Aorta (tissue), 5 donors: Measurements from ENCODE around the gene TSPEAR. TPM values are rescaled to one million over a fixed set of nuclear protein-coding genes. Genes with fewer than 3 reads are reported as not detected.

ENCODE experiments used
- ATAC-seq: fragments of 200-7000 bp; cut with Tn5 transposase; one replicate; pipeline ENCODE4 v1.9.1; 2022; ENCODE audit warnings: moderate library complexity; ENCODE audit not compliant: low FRiP score
- DNase-seq, 2 donors: peaks; one replicate each; pipeline ENCODE4 v3.0.0-alpha.2; 2020
- H3K27ac ChIP-seq, 2 donors: one replicate each; pipeline ENCODE4 v1.5.1; 2013; ENCODE audit warnings: low read length in 2 of 2, mild to moderate bottlenecking in 2 of 2, moderate library complexity in 2 of 2, control low read depth in 1 of 2, inconsistent platforms in 1 of 2, low read depth in 1 of 2
- H3K27me3 ChIP-seq, 2 donors: one replicate each; pipeline ENCODE4 v1.6.1; 2013; ENCODE audit warnings: control low read depth in 1 of 2, low read length in 1 of 2, mild to moderate bottlenecking in 1 of 2, moderate library complexity in 1 of 2; ENCODE audit not compliant: insufficient read depth in 2 of 2, control insufficient read depth in 1 of 2
- H3K36me3 ChIP-seq, 2 donors: one replicate each; pipeline ENCODE4 v1.6.1; 2013; ENCODE audit warnings: control low read depth in 1 of 2, low read length in 1 of 2, mild to moderate bottlenecking in 1 of 2; ENCODE audit not compliant: insufficient read depth in 2 of 2, control insufficient read depth in 1 of 2
- H3K4me1 ChIP-seq, 2 donors: one replicate each; pipeline ENCODE4 v1.6.1; 2013; ENCODE audit warnings: low read length in 2 of 2, control low read depth in 1 of 2, mild to moderate bottlenecking in 1 of 2, moderate library complexity in 1 of 2; ENCODE audit not compliant: insufficient read depth in 2 of 2, control insufficient read depth in 1 of 2
- H3K4me3 ChIP-seq, 2 donors: one replicate each; pipeline ENCODE4 v1.5.1; 2013; ENCODE audit warnings: low read length in 2 of 2, control low read depth in 1 of 2, mild to moderate bottlenecking in 1 of 2
- H3K9me3 ChIP-seq: one replicate; pipeline ENCODE4 v1.6.1; 2013; ENCODE audit warnings: mild to moderate bottlenecking, low read length; ENCODE audit not compliant: control insufficient read depth
- WGBS, 2 donors: extraction: QIAGEN DNeasy Blood & Tissue Kit; methylation state at CpG; one replicate each; pipeline ENCODE4 v1.1.7; 2013; 5-methylcytosine and 5-hydroxymethylcytosine counted together
- intact Hi-C, 2 donors: fragments of 100-400 bp; cut with DNase I; formaldehyde crosslinking; loops; one replicate each; pipeline versions ENCODE4 v1.14.2 to v1.15.0; 2022
- polyA plus RNA-seq, 2 donors: library from polyadenylated mRNA; stranded (reverse); fragments of 200-250 nt; gene quantifications; one replicate each; pipeline ENCODE4 v1.2.3, GENCODE V29; 2013
- total RNA-seq, 2 donors: library from RNA; stranded (reverse); fragmentation: NEBNext Ultra II Directional; extraction: Animal tissue kit (Norgen Biotek cat#: 25700); gene quantifications; one replicate each; pipeline ENCODE4 v1.2.1, GENCODE V29; 2021
- donor health status: healthy with polysubstance abuse.
- donor health status: Bipolar disorder and iron deficiency.
- donor health status: DM: no; HTN: no; CAD: no.
- donor health status: DM: no; HTN: no; CAD: no.
- donor health status: DM: yes; HTN: yes; CAD: no.

Gene TSPEAR
- total and polyA plus RNA-seq, 4 donors: not detected

- Histone ChIP-seq H3K4me1 (no peaks in the 10 kb centered on the region), H3K27ac (no peak overlapping the region), H3K27me3 (no peaks in the 10 kb centered on the region), H3K4me3 (peak overlapping the region; percentile 67 to 73), H3K36me3 (no peaks in the 10 kb centered on the region), H3K9me3 (no peaks in the 10 kb centered on the region)
- ATAC-seq: no peak
- intact Hi-C loops: loop anchor here in 1 of 2 donors (5.0 kb wide), 1 partner anchor 114 kb away; no protein-coding TSS in a partner anchor
- DNase-seq: peak in 1 of 2 donors; percentile 75
- WGBS, 2 donors: 76 to 83% methylated on average over 33 to 35 of the region's 35 CpGs
These were observed 255.0 kb downstream of the TSPEAR start for GRCh38 chr21:44456214-44456914.

DNA sequence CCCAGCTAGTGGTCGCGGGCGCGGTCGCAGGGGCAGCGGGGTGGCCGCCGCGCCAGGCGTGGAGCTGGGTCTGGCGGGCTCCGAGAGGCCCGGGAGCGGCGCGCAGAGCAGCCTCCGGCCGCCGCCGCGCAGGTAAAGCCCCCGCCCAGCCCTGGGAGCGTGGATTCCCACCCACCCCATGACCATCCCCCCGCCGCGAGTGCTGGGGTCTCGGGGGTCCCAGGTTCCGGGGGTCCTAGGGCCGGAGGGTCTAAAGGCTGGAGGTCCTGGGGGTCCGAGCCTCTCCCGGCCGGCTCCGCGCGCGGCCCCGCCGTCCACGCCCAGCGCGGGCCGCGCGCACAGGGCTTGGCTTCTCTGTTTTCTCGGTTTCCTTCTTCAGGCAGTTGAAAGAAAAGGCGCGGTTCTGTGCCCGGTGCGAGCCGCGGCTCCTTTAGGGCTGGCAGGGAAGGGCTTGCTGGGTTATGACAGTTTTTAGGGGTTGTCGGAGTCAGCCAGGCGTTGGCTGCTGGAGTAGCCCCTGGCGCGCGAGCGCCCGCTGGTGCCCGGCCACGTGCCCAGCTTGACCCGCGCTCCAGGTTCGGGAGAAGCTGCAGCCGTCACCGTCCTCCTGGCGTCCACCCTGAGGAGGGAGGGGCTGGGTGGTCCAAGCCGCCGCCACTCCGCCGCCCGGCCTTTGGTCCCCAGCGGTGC lies 255.7 kb downstream of the TSPEAR start:
- Histone ChIP-seq H3K27ac (no peak overlapping the region), H3K9me3 (no peaks in the 10 kb centered on the region), H3K4me3 (peak overlapping the region; percentile 67 to 73), H3K36me3 (no peaks in the 10 kb centered on the region), H3K27me3 (no peaks in the 10 kb centered on the region), H3K4me1 (no peaks in the 10 kb centered on the region)
- ATAC-seq (peak; percentile 42), DNase-seq (peak in 1 of 2 donors; percentile 79)
- intact Hi-C loops: loop anchor here in 1 of 2 donors (5.0 kb wide), 1 partner anchor 113 kb away; no protein-coding TSS in a partner anchor
- 1 to 2% methylated on average over 53 to 72 of the region's 72 CpGs for WGBS, 2 donors

- H3K27ac ChIP-seq: no peak within 1 kb of the TSS
- H3K36me3 ChIP-seq: no peaks in the 10 kb centered on the region
These were observed 256.4 kb downstream of the TSPEAR start, which contains the start of gene LRRC3 for GRCh38 chr21:44454747-44455523. Gene LRRC3 (plus strand): TSS chr21:44455510. CDS start chr21:44456645, 1,135 bp downstream.

DNA sequence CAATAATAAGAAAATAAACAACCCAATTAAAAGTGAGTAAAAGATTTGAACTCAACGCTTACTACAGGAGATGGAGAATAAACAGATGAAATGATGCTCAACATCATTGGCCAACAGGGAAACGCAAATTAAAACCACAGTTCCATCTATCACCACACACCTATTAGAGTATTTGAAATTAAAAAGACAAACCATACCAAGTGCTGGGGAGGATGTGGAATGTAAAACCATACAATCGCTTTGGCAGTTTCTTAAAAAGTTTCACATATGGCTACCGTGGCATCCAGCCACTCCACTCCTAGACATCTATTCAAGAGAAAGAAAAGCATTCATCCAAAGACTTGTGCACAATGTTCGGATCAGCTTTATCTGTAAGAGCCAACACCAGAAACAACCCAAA lies 257.3 kb downstream of the TSPEAR start:
- DNase-seq (no peak), ATAC-seq (no peak)
- Histone ChIP-seq H3K27ac (no peak overlapping the region), H3K4me3 (no peak overlapping the region), H3K4me1 (no peaks in the 10 kb centered on the region), H3K9me3 (no peaks in the 10 kb centered on the region), H3K36me3 (no peaks in the 10 kb centered on the region), H3K27me3 (no peaks in the 10 kb centered on the region)
- intact Hi-C loops: no loop called here
- WGBS, 2 donors: 89 to 92% methylated on average over 5 of the region's 5 CpGs

More at GRCh38 chr21:44454747-44455523, 256.4 kb downstream of the TSPEAR start, which contains the start of gene LRRC3:
- no peaks in the 10 kb centered on the region for H3K4me1 ChIP-seq
- H3K27me3 ChIP-seq: no peaks in the 10 kb centered on the region
- peak within 1 kb of the TSS; percentile 67 to 73 for H3K4me3 ChIP-seq
- no peaks in the 10 kb centered on the region for H3K9me3 ChIP-seq
- 3 to 6% methylated on average over 34 to 45 of the region's 45 CpGs for WGBS, 2 donors
- intact Hi-C loops: loop anchor here in 1 of 2 donors (5.0 kb wide), 1 partner anchor 113 kb away; no protein-coding TSS in a partner anchor
- DNase-seq: peak; percentile 91 to 93
- ATAC-seq: peak; percentile 68

GRCh38 chr21:44453120-44453519 lies 258.3 kb downstream of the TSPEAR start:
- intact Hi-C loops: no loop called here
- H3K27ac ChIP-seq: no peak overlapping the region

GRCh38 chr21:44450999-44451398 lies 260.4 kb downstream of the TSPEAR start:
- Histone ChIP-seq H3K4me1 (no peaks in the 10 kb centered on the region), H3K27ac (no peak overlapping the region), H3K9me3 (no peaks in the 10 kb centered on the region), H3K36me3 (no peaks in the 10 kb centered on the region), H3K27me3 (no peaks in the 10 kb centered on the region), H3K4me3 (no peak overlapping the region)
- ATAC-seq: no peak
- WGBS, 2 donors: 89 to 91% methylated on average over 14 of the region's 14 CpGs
- intact Hi-C loops: no loop called here
- peak in 1 of 2 donors; percentile 54 for DNase-seq

More at GRCh38 chr21:44453120-44453519, 258.3 kb downstream of the TSPEAR start:
- no peak overlapping the region for H3K4me3 ChIP-seq
- H3K4me1 ChIP-seq: no peaks in the 10 kb centered on the region
- DNase-seq (no peak), ATAC-seq (no peak)
- no peaks in the 10 kb centered on the region for H3K9me3 ChIP-seq
- no peaks in the 10 kb centered on the region for H3K36me3 ChIP-seq
- WGBS, 2 donors: 97 to 100% methylated on average over 3 of the region's 3 CpGs
- H3K27me3 ChIP-seq: no peaks in the 10 kb centered on the region

DNA sequence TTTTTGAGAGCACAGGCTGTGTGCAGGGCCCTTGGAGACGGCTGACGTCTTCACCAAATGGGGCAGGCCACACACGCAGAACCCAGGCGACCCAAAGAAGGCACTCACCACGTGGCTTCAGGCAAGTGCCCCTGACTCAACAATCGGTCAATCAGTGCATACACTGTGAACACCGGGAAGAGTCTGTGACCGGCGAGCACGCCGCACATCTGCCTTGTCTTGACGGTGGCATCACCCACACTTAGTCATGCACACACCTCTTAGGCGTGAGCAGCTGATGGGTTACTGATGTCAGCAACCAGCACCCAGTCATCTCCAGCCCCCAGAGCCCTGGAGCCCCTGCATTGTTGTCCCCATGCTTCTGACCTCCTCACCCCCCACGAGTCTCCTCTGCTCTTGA lies 261.0 kb downstream of the TSPEAR start:
- Histone ChIP-seq H3K9me3 (no peaks in the 10 kb centered on the region), H3K36me3 (no peaks in the 10 kb centered on the region), H3K27me3 (no peaks in the 10 kb centered on the region), H3K4me1 (no peaks in the 10 kb centered on the region), H3K27ac (no peak overlapping the region), H3K4me3 (no peak overlapping the region)
- ATAC-seq (no peak), DNase-seq (peak in 1 of 2 donors; percentile 24)
- WGBS, 2 donors: 79% methylated on average over 14 of the region's 14 CpGs
- intact Hi-C loops: no loop called here
